Right lobe of liver (tissue), 4 donors: ENCODE measurements around the gene NIM1K.
"Not testable (repeated sequence)": the region's sequence is repeated elsewhere in the genome, so short reads cannot be mapped to it uniquely, and the experiment has no call there.

Experiments used
- POLR2A ChIP-seq: fragments of 450-650 bp; IDR thresholded peaks from one replicate; pipeline ENCODE4 v1.6.1; 2017; ENCODE audit warnings: antibody characterized with exemption, mild to moderate bottlenecking
- TF ChIP-seq, protein P1 (sequence below), 4 donors: fragments of 200-600 bp in 3 of 4; fragments of 450-650 bp in 1 of 4; IDR thresholded peaks; one replicate each; pipeline versions ENCODE4 v1.5.1 to v1.8.0; 2016 to 2022; ENCODE audit warnings: antibody characterized with exemption in 4 of 4, mild to moderate bottlenecking in 2 of 4
- donor health status: DM: no; HTN: no; CAD: no.
- donor health status: DM: no; HTN: no; CAD: no.
- donor health status: DM: no; HTN: yes; CAD: no.

DNA sequence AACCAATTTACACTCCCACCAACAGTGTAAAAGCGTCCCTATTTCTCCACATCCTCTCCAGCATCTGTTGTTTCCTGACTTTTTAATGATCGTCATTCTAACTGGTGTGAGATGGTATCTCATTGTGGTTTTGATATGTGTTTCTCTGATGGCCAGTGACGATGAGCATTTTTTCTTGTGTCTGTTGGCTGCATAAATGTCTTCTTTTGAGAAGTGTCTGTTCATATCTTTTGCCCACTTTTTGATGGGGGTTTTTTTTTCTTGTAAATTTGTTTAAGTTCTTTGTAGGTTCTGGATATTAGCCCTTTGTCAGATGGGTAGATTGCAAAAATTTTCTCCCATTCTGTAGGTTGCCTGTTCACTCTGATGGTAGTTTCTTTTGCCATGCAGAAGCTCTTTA lies 131.5 kb downstream of the NIM1K start:
- TF ChIP-seq POLR2A, result not testable (repeated sequence)
- TF ChIP-seq, protein P1, sequence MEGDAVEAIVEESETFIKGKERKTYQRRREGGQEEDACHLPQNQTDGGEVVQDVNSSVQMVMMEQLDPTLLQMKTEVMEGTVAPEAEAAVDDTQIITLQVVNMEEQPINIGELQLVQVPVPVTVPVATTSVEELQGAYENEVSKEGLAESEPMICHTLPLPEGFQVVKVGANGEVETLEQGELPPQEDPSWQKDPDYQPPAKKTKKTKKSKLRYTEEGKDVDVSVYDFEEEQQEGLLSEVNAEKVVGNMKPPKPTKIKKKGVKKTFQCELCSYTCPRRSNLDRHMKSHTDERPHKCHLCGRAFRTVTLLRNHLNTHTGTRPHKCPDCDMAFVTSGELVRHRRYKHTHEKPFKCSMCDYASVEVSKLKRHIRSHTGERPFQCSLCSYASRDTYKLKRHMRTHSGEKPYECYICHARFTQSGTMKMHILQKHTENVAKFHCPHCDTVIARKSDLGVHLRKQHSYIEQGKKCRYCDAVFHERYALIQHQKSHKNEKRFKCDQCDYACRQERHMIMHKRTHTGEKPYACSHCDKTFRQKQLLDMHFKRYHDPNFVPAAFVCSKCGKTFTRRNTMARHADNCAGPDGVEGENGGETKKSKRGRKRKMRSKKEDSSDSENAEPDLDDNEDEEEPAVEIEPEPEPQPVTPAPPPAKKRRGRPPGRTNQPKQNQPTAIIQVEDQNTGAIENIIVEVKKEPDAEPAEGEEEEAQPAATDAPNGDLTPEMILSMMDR (IDR thresholded peaks at IDR 0.05), result not testable (repeated sequence)
